GM19239 (cell line): Measurements from ENCODE around the gene XXYLT1.
A peak's percentile ranks its signal among the peaks of the same experiment; 100 is the strongest.

Experiments
- DNase-seq: peaks from one replicate; pipeline ENCODE4 v3.0.0; 2011; ENCODE audit warnings: low spot score; ENCODE audit not compliant: insufficient read length
- FAIRE-seq: peaks from 2 replicates; lab custom pipeline; 2011; peaks lifted over from hg19 to GRCh38; lab: Jason Lieb, UNC

The XXYLT1 gene

GRCh38 chr3:195159117-195159813, 111.7 kb downstream of the XXYLT1 start:
- no peak for FAIRE-seq

GRCh38 chr3:195156286-195156890, 114.6 kb downstream of the XXYLT1 start:
- DNase-seq (no peak), FAIRE-seq (no peak)

More at GRCh38 chr3:195159117-195159813, 111.7 kb downstream of the XXYLT1 start:
- DNase-seq: no peak

GRCh38 chr3:195155570-195156241, 115.3 kb downstream of the XXYLT1 start:
- no peak for FAIRE-seq
- no peak for DNase-seq

- FAIRE-seq (no peak), DNase-seq (no peak)
Measured at GRCh38 chr3:195154793-195155535, 116.0 kb downstream of the XXYLT1 start.

GRCh38 chr3:195154111-195154791, 116.7 kb downstream of the XXYLT1 start:
- no peak for DNase-seq
- no peak for FAIRE-seq

- no peak for FAIRE-seq
- no peak for DNase-seq
Measured at GRCh38 chr3:195153653-195154052, 117.3 kb downstream of the XXYLT1 start.

- DNase-seq (no peak), FAIRE-seq (no peak)
Measured at GRCh38 chr3:195153130-195153529, 117.8 kb downstream of the XXYLT1 start.

- FAIRE-seq (no peak), DNase-seq (no peak)
Measured at GRCh38 chr3:195151866-195152541, 119.0 kb downstream of the XXYLT1 start.

GRCh38 chr3:195151402-195151801, 119.6 kb downstream of the XXYLT1 start:
- FAIRE-seq (no peak), DNase-seq (no peak)

GRCh38 chr3:195150181-195151118, 120.5 kb downstream of the XXYLT1 start:
- DNase-seq: no peak
- FAIRE-seq: peak; percentile 76

- DNase-seq (no peak), FAIRE-seq (peak; percentile 54)
Measured at GRCh38 chr3:195149292-195150030, 121.5 kb downstream of the XXYLT1 start.

GRCh38 chr3:195148549-195148948, 122.4 kb downstream of the XXYLT1 start:
- DNase-seq (no peak), FAIRE-seq (peak; percentile 75)

- DNase-seq (peak; percentile 65), FAIRE-seq (peak; percentile 95)
Measured at GRCh38 chr3:195147649-195148080, 123.3 kb downstream of the XXYLT1 start.

GRCh38 chr3:195146131-195146530, 124.8 kb downstream of the XXYLT1 start:
- FAIRE-seq (no peak), DNase-seq (no peak)

- no peak for DNase-seq
- no peak for FAIRE-seq
Measured at GRCh38 chr3:195145579-195145978, 125.4 kb downstream of the XXYLT1 start.

GRCh38 chr3:195143221-195143620, 127.7 kb downstream of the XXYLT1 start:
- no peak for FAIRE-seq
- DNase-seq: no peak

GRCh38 chr3:195142519-195142918, 128.4 kb downstream of the XXYLT1 start:
- no peak for FAIRE-seq

More at GRCh38 chr3:195142519-195142918, 128.4 kb downstream of the XXYLT1 start:
- DNase-seq: no peak
